ENCODE data around the gene DOCK4.
A peak's percentile ranks its signal among the peaks of the same experiment; 100 is the strongest.

The DOCK4 gene

DNA sequence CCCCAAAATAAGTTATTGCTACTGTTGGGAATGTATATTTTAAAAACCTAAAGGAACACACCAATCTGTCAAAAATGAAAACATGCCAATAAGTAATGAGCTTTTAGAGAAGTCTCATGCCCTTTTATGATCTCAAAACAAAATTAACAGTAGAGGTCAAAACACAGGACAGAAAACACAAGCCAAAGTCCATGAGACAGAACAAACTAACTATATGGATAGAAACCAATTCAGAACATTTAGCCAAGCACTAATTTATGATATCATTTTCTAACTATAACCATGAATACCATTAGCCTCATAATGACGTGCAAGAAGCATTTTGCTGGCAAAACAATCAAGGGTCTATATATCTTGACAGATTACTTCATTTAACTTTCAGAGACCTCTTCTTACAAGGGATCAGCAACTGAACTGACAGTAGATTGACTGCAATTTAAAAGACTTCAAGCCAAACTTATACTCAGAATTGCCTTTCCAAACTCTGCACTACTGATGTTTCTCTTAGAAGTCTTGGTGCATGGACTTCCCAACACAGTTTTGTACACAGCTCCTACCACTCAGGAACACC, 200.9 kb downstream of the DOCK4 start:
- H3K9me3 Mint-ChIP-seq = no peaks in the 10 kb centered on the region
- H3K4me3 Mint-ChIP-seq = no peak overlapping the region
- H3K27me3 Mint-ChIP-seq (ENCODE audit: low read depth) = no peaks in the 10 kb centered on the region
- peaks cover 17% of the 10 kb centered on the region for H3K4me1 Mint-ChIP-seq
- peak overlapping the region; percentile 4 to 51 (median 28) for H3K27ac Mint-ChIP-seq
- TF ChIP-seq, protein P1, sequence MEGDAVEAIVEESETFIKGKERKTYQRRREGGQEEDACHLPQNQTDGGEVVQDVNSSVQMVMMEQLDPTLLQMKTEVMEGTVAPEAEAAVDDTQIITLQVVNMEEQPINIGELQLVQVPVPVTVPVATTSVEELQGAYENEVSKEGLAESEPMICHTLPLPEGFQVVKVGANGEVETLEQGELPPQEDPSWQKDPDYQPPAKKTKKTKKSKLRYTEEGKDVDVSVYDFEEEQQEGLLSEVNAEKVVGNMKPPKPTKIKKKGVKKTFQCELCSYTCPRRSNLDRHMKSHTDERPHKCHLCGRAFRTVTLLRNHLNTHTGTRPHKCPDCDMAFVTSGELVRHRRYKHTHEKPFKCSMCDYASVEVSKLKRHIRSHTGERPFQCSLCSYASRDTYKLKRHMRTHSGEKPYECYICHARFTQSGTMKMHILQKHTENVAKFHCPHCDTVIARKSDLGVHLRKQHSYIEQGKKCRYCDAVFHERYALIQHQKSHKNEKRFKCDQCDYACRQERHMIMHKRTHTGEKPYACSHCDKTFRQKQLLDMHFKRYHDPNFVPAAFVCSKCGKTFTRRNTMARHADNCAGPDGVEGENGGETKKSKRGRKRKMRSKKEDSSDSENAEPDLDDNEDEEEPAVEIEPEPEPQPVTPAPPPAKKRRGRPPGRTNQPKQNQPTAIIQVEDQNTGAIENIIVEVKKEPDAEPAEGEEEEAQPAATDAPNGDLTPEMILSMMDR (IDR thresholded peaks at IDR 0.05; ENCODE audit: unreplicated experiment in 3 of 3) = no peak
- H3K36me3 Mint-ChIP-seq (ENCODE audit: low read depth) = no peaks in the 10 kb centered on the region

DNA sequence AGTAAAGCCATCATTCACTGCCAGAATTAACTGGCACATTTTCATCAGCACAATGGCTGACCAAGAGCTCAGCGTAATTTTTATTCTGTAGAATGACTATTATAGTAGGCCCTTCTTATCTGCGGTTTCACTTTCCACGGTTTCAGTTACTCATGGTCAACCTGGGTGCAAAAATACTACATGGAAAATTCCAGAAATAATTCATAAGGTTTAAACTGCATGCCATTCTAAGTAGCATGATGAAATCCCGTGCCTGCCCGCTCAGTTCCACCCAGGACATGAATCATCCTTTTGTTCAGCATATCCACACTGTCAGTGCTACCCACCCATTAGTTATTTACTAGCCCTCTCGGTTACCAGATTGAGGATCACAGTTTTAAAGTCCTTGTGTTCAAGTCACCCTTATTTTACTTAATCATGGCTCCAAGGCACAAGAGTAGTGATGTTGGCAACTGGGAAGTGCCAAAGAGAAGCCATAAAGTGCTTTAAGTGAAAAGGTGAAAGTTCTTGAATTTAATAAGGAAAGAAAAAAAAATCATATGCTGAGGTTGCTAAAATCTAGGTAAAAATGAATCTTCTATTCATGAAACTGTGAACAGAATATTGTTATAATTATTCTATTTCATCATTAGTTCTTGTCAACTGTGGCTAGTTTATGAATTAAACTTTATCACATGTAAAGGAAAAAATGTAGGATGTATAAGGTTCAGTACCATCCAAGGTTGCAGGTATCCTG, 204.9 kb downstream of the DOCK4 start:
- no peaks in the 10 kb centered on the region for H3K36me3 Mint-ChIP-seq (ENCODE audit: low read depth)

DNA sequence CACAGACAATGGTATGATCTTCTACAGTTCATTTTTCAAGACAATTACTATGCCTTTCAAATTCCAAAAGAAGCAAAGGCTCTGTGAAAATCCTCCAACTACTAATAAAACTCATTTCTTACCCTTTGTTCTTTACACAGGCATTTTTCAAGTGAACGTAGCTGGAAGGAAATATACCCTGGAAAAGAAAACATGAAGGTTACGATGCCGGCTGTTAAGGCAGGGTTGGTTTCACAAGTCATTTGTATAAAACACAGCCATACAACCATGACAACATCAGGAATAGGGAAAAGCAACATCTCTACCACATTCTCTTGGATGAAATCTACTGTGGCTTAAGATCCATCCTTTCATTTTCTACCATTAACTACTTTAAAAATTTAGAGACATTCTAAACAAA, 207.9 kb downstream of the DOCK4 start:
- H3K27ac Mint-ChIP-seq = no peak overlapping the region
- TF ChIP-seq, protein P1 (IDR thresholded peaks at IDR 0.05; ENCODE audit: unreplicated experiment in 3 of 3) = no peak
- H3K36me3 Mint-ChIP-seq (ENCODE audit: low read depth) = no peaks in the 10 kb centered on the region
- H3K27me3 Mint-ChIP-seq (ENCODE audit: low read depth) = no peaks in the 10 kb centered on the region
- no peaks in the 10 kb centered on the region for H3K9me3 Mint-ChIP-seq
- H3K4me3 Mint-ChIP-seq = no peak overlapping the region
- H3K4me1 Mint-ChIP-seq = no peaks in the 10 kb centered on the region

More for the DNA sequence above, 204.9 kb downstream of the DOCK4 start:
- H3K4me1 Mint-ChIP-seq = peaks cover 11% of the 10 kb centered on the region
- no peaks in the 10 kb centered on the region for H3K9me3 Mint-ChIP-seq
- no peaks in the 10 kb centered on the region for H3K27me3 Mint-ChIP-seq (ENCODE audit: low read depth)
- no peak overlapping the region for H3K4me3 Mint-ChIP-seq
- no peak overlapping the region for H3K27ac Mint-ChIP-seq
- TF ChIP-seq, protein P1 (IDR thresholded peaks at IDR 0.05; ENCODE audit: unreplicated experiment in 3 of 3) = no peak

DNA sequence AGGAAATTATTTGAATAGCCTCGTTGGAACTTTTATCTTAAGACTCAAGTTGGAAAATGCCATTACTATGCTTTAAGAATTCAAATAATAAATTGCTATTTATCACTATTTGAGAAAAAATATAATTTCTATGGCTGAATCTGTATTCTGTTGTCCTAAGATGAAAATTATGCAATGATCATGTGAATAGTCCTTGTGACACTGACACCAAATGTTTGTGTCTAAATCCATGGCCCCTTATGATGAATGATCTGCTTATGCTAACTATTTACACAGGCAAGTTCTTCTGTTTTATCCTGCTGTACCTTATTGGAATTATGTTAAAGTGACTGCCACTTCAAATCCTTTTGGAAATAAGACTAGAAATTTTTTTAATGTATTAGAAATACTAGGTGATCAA, 208.7 kb downstream of the DOCK4 start:
- Mint-ChIP-seq H3K27me3 (ENCODE audit: low read depth) (no peaks in the 10 kb centered on the region), H3K36me3 (ENCODE audit: low read depth) (no peaks in the 10 kb centered on the region), H3K4me1 (no peaks in the 10 kb centered on the region), H3K27ac (no peak overlapping the region), H3K4me3 (no peak overlapping the region), H3K9me3 (no peaks in the 10 kb centered on the region)
- TF ChIP-seq, protein P1 (IDR thresholded peaks at IDR 0.05; ENCODE audit: unreplicated experiment in 3 of 3) = no peak

DNA sequence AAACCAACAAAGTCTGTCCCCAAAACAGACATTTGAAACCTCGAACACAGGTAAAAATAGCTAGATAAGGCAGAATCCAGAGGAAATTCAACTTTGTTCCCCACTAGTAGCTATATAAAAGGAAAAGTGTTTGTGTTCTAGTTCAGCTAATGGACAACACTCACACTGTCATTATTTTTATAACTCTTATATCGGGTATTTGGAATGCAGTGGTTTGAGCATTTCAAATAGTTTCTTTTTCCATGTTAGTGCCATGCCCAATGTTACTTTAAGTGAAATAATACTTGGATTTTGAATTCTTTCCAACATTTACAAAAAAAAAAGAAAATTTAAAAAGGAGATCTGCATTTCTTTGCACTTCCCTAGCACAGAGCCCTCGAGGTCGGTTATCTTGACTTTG, 213.6 kb downstream of the DOCK4 start:
- H3K27me3 Mint-ChIP-seq (ENCODE audit: low read depth) = no peaks in the 10 kb centered on the region
- peaks cover 28% of the 10 kb centered on the region for H3K36me3 Mint-ChIP-seq (ENCODE audit: low read depth)
- H3K27ac Mint-ChIP-seq = no peak overlapping the region
- TF ChIP-seq, protein P1 (IDR thresholded peaks at IDR 0.05; ENCODE audit: unreplicated experiment in 3 of 3) = no peak
- no peaks in the 10 kb centered on the region for H3K9me3 Mint-ChIP-seq
- H3K4me1 Mint-ChIP-seq = peaks cover 6% of the 10 kb centered on the region
- H3K4me3 Mint-ChIP-seq = no peak overlapping the region

- Mint-ChIP-seq H3K27me3 (ENCODE audit: low read depth) (no peaks in the 10 kb centered on the region), H3K27ac (peak overlapping the region in 1 of 3 experiments; percentile 55), H3K4me1 (peaks cover 6% of the 10 kb centered on the region), H3K9me3 (no peaks in the 10 kb centered on the region), H3K4me3 (no peak overlapping the region), H3K36me3 (ENCODE audit: low read depth) (peaks cover 46% of the 10 kb centered on the region)
- TF ChIP-seq, protein P1 (IDR thresholded peaks at IDR 0.05; ENCODE audit: unreplicated experiment in 3 of 3) = no peak
Measured at GRCh38 chr7:111990643-111991042, 215.6 kb downstream of the DOCK4 start.
